Astrocyte (in vitro differentiated cells and primary cell): ENCODE results near the gene FRMD4A. TPM values are rescaled to one million over a fixed set of nuclear protein-coding genes. Genes with fewer than 3 reads are reported as not detected.

Source experiments
- DNase-seq: peaks from one replicate; pipeline ENCODE4 v3.0.0-alpha.2; 2010; ENCODE audit warnings: low read depth
- FAIRE-seq: peaks from 2 replicates; lab custom pipeline; 2011; peaks lifted over from hg19 to GRCh38; lab: Jason Lieb, UNC
- H2AFZ ChIP-seq: 2 replicates; pipeline ENCODE4 v1.6.0; 2012; ENCODE audit warnings: low read depth, low read length, inconsistent platforms
- H3K27ac ChIP-seq: 2 replicates; pipeline ENCODE4 v1.5.1; 2011; ENCODE audit warnings: low read depth, low read length, inconsistent platforms
- H3K27me3 ChIP-seq: 2 replicates; pipeline ENCODE4 v1.6.0; 2011; ENCODE audit warnings: low read length, inconsistent platforms; ENCODE audit not compliant: insufficient read depth
- H3K36me3 ChIP-seq: 2 replicates; pipeline ENCODE4 v1.5.1; 2011; ENCODE audit warnings: low read length, inconsistent platforms; ENCODE audit not compliant: insufficient read depth
- H3K4me1 ChIP-seq: 2 replicates; pipeline ENCODE4 v1.5.1; 2011; ENCODE audit warnings: low read length, inconsistent platforms; ENCODE audit not compliant: insufficient read depth
- H3K4me2 ChIP-seq: 2 replicates; pipeline ENCODE4 v1.6.0; 2012; ENCODE audit warnings: low read length, inconsistent platforms
- H3K4me3 ChIP-seq: 2 replicates; pipeline ENCODE4 v1.5.1; 2011; ENCODE audit warnings: low read depth, mild to moderate bottlenecking, low read length, inconsistent platforms; ENCODE audit not compliant: insufficient read depth
- H3K79me2 ChIP-seq: 2 replicates; pipeline ENCODE4 v1.6.0; 2012; ENCODE audit warnings: mild to moderate bottlenecking, low read length, inconsistent platforms; ENCODE audit not compliant: insufficient read depth
- H3K9ac ChIP-seq: 2 replicates; pipeline ENCODE4 v1.6.0; 2012; ENCODE audit warnings: mild to moderate bottlenecking, low read length, inconsistent platforms
- H3K9me3 ChIP-seq: 2 replicates; pipeline ENCODE4 v1.5.1; 2012; ENCODE audit warnings: low read depth, mild to moderate bottlenecking, low read length, inconsistent platforms; ENCODE audit not compliant: insufficient read depth
- H4K20me1 ChIP-seq: 2 replicates; pipeline ENCODE4 v1.6.0; 2012; ENCODE audit warnings: low read length, inconsistent platforms; ENCODE audit not compliant: insufficient read depth
- H3K27ac Mint-ChIP-seq: one replicate; pipeline ENCODE4 v1.8.0; 2021; ENCODE audit warnings: mild to moderate bottlenecking, mixed read lengths; ENCODE audit not compliant: unreplicated experiment
- H3K27me3 Mint-ChIP-seq: one replicate; pipeline ENCODE4 v1.8.0; 2021; ENCODE audit warnings: low read depth, mixed read lengths; ENCODE audit not compliant: unreplicated experiment
- H3K36me3 Mint-ChIP-seq: one replicate; pipeline ENCODE4 v1.8.0; 2021; ENCODE audit warnings: low read depth, mixed read lengths; ENCODE audit not compliant: unreplicated experiment
- H3K4me1 Mint-ChIP-seq: one replicate; pipeline ENCODE4 v1.8.0; 2021; ENCODE audit warnings: low read depth, mixed read lengths; ENCODE audit not compliant: unreplicated experiment
- H3K4me3 Mint-ChIP-seq: one replicate; pipeline ENCODE4 v1.8.0; 2021; ENCODE audit warnings: mild to moderate bottlenecking, moderate library complexity, mixed read lengths; ENCODE audit not compliant: unreplicated experiment
- H3K9me3 Mint-ChIP-seq: one replicate; pipeline ENCODE4 v1.8.0; 2021; ENCODE audit warnings: mild to moderate bottlenecking, mixed read lengths; ENCODE audit not compliant: unreplicated experiment
- EZH2 ChIP-seq: IDR thresholded peaks from 2 replicates; pipeline ENCODE4 v1.6.1; 2012; ENCODE audit warnings: mild to moderate bottlenecking, low read length, inconsistent platforms; ENCODE audit not compliant: insufficient read depth
- total RNA-seq: library from RNA; stranded (reverse); gene quantifications from 2 replicates; pipeline ENCODE4 v1.2.1, GENCODE V29; 2021
- TF ChIP-seq, protein P1 (sequence below): IDR thresholded peaks from 2 replicates; pipeline ENCODE4 v1.5.1; 2011; ENCODE audit warnings: low read depth, mild to moderate bottlenecking, inconsistent platforms, low read length, moderate library complexity; ENCODE audit not compliant: insufficient read depth

FRMD4A gene
- total RNA-seq, 1 donor from 2014 or later = 82.5 TPM

DNA sequence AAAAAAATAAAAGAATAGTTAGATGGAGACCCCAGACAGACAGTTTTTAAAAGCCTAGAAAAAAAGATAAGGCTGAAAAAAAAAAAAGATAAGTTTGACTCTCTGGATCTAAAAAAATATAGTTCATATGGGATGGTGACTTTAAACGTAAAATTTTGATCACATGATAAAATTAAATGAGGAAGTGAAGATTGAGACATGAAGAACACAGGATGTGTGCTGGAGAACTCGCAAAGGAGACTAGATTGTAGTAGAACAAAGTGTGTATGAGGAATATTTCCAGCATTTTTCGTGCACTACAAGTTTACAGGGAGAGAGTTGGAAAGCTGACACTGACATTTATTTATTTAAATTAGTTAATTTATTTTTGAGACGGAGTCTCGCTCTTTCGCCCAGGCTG lies 457.5 kb downstream of the FRMD4A start:
- no peak for TF ChIP-seq EZH2
- TF ChIP-seq, protein P1, sequence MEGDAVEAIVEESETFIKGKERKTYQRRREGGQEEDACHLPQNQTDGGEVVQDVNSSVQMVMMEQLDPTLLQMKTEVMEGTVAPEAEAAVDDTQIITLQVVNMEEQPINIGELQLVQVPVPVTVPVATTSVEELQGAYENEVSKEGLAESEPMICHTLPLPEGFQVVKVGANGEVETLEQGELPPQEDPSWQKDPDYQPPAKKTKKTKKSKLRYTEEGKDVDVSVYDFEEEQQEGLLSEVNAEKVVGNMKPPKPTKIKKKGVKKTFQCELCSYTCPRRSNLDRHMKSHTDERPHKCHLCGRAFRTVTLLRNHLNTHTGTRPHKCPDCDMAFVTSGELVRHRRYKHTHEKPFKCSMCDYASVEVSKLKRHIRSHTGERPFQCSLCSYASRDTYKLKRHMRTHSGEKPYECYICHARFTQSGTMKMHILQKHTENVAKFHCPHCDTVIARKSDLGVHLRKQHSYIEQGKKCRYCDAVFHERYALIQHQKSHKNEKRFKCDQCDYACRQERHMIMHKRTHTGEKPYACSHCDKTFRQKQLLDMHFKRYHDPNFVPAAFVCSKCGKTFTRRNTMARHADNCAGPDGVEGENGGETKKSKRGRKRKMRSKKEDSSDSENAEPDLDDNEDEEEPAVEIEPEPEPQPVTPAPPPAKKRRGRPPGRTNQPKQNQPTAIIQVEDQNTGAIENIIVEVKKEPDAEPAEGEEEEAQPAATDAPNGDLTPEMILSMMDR = no peak
- Mint-ChIP-seq H3K4me1 (peaks cover 17% of the 10 kb centered on the region), H3K4me3 (no peak overlapping the region), H3K27ac (no peak overlapping the region), H3K27me3 (no peaks in the 10 kb centered on the region), H3K36me3 (peaks cover 21% of the 10 kb centered on the region), H3K9me3 (peaks cover 1% of the 10 kb centered on the region)
- H3K9me3 ChIP-seq = no peaks in the 10 kb centered on the region
- H4K20me1 ChIP-seq = peaks cover 26% of the 10 kb centered on the region
- H3K27ac ChIP-seq = no peak overlapping the region
- H2AFZ ChIP-seq = no peak overlapping the region
- H3K4me2 ChIP-seq = no peak overlapping the region
- no peak overlapping the region for H3K4me3 ChIP-seq
- DNase-seq (no peak), FAIRE-seq (no peak)
- H3K9ac ChIP-seq = no peak overlapping the region
- H3K79me2 ChIP-seq = peaks cover 97% of the 10 kb centered on the region
- H3K36me3 ChIP-seq = peaks cover 3% of the 10 kb centered on the region
- no peaks in the 10 kb centered on the region for H3K27me3 ChIP-seq
- peaks cover 9% of the 10 kb centered on the region for H3K4me1 ChIP-seq

DNA sequence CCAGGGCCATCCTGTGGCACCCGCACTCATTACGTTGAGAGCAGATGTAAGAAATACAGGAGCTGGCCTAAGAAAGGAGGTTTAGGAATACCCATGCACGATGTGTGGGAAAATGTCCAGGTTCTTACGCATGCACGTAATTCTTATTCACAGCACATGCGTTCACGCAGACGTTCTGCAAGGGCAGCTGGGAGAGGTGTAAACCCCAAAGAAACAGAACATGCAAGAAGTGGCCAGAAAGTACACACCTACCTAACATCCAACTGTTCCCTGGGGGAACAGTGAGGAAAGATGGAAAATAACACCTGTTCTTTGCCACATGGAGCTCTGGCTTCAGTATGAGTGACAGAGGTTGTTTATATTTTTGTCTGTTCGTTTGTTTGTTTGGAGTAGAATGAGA lies 458.3 kb downstream of the FRMD4A start:
- Mint-ChIP-seq H3K4me1 (peaks cover 17% of the 10 kb centered on the region), H3K27me3 (no peaks in the 10 kb centered on the region), H3K4me3 (no peak overlapping the region), H3K9me3 (peaks cover 1% of the 10 kb centered on the region), H3K36me3 (peaks cover 19% of the 10 kb centered on the region), H3K27ac (no peak overlapping the region)
- peak overlapping the region; percentile 9 for H3K4me2 ChIP-seq
- no peaks in the 10 kb centered on the region for H3K9me3 ChIP-seq
- H4K20me1 ChIP-seq = peaks cover 26% of the 10 kb centered on the region
- peaks cover 93% of the 10 kb centered on the region for H3K79me2 ChIP-seq
- H2AFZ ChIP-seq = no peak overlapping the region
- peaks cover 5% of the 10 kb centered on the region for H3K4me1 ChIP-seq
- no peaks in the 10 kb centered on the region for H3K27me3 ChIP-seq
- TF ChIP-seq, protein P1 = no peak
- no peak for TF ChIP-seq EZH2
- no peak overlapping the region for H3K4me3 ChIP-seq
- H3K9ac ChIP-seq = no peak overlapping the region
- peak; percentile 31 for DNase-seq
- FAIRE-seq = no peak
- peaks cover 3% of the 10 kb centered on the region for H3K36me3 ChIP-seq
- peak overlapping the region; percentile 25 for H3K27ac ChIP-seq

DNA sequence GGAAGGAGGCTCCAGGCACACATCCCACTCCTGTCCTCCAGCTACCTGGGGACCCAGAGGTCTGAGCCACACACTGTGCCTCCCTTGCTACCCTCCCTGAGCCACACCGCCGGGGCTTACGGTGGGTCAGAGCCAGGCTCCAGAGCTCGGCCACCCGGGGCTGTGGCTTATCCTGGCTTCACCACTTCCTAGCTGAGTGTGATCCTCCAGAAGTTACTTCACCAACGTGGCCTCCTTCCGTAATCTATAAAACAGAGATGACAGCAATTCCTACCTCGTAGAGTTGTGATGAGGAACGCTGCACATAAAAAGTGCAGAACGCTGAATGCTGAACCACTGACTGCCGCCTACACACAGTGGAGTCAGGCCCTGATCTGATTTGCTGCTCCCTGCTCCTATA lies 458.9 kb downstream of the FRMD4A start:
- Mint-ChIP-seq H3K4me3 (no peak overlapping the region), H3K9me3 (peaks cover 1% of the 10 kb centered on the region), H3K4me1 (peaks cover 17% of the 10 kb centered on the region), H3K36me3 (peaks cover 19% of the 10 kb centered on the region), H3K27me3 (no peaks in the 10 kb centered on the region), H3K27ac (no peak overlapping the region)
- peaks cover 3% of the 10 kb centered on the region for H3K36me3 ChIP-seq
- no peak for TF ChIP-seq EZH2
- TF ChIP-seq, protein P1 = no peak
- no peak for DNase-seq
- H3K4me3 ChIP-seq = no peak overlapping the region
- H3K27ac ChIP-seq = no peak overlapping the region
- peaks cover 20% of the 10 kb centered on the region for H4K20me1 ChIP-seq
- no peak overlapping the region for H3K4me2 ChIP-seq
- no peaks in the 10 kb centered on the region for H3K27me3 ChIP-seq
- peaks cover 9% of the 10 kb centered on the region for H3K4me1 ChIP-seq
- no peak overlapping the region for H2AFZ ChIP-seq
- no peak for FAIRE-seq
- peaks cover 93% of the 10 kb centered on the region for H3K79me2 ChIP-seq
- H3K9ac ChIP-seq = no peak overlapping the region
- H3K9me3 ChIP-seq = no peaks in the 10 kb centered on the region
